Dendritic cell treated with granulocyte-macrophage colony-stimulating factor and Interleukin-4, amounts not matched to agents 40 ng/mL and 50 ng/mL, for 4 days (primary cell): ENCODE measurements around the gene GALNT10.
A peak's percentile ranks its signal among the peaks of the same experiment; 100 is the strongest.

Source experiments
- H3K27ac Mint-ChIP-seq: one replicate; pipeline ENCODE4 v1.8.0; 2022; ENCODE audit warnings: mild to moderate bottlenecking, mixed read lengths
- H3K27me3 Mint-ChIP-seq: one replicate; pipeline ENCODE4 v1.8.0; 2022; ENCODE audit warnings: mild to moderate bottlenecking, mixed read lengths
- H3K36me3 Mint-ChIP-seq: one replicate; pipeline ENCODE4 v1.8.0; 2022; ENCODE audit warnings: low read depth, mixed read lengths
- H3K4me1 Mint-ChIP-seq: one replicate; pipeline ENCODE4 v1.8.0; 2022; ENCODE audit warnings: low read depth, mixed read lengths
- H3K4me3 Mint-ChIP-seq: one replicate; pipeline ENCODE4 v1.8.0; 2022; ENCODE audit warnings: mild to moderate bottlenecking, moderate library complexity, mixed read lengths
- H3K9me3 Mint-ChIP-seq: one replicate; pipeline ENCODE4 v1.8.0; 2022; ENCODE audit warnings: mixed read lengths
- intact Hi-C: fragments of 100-400 bp; cut with micrococcal nuclease; formaldehyde crosslinking; loops from one replicate; pipeline ENCODE4 v1.15.0; 2022

Gene GALNT10

DNA sequence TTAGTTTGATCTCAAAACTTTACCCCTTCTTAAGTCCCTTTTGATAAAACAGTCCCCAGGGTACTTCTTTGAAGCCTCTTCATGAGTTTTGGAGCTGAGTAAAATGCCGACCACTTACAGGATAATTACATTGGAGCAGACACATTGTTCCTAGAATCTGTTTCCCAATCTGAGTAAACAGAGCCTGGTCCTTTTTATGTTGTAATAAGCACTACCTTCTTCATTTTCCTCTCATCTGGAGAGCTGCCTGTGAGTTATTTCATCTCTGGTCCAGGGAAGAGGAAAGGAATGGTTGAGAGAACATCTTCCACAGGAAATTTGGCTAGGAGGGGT lies 26.3 kb upstream of the GALNT10 start:
- Mint-ChIP-seq H3K9me3 (no peaks in the 10 kb centered on the region), H3K27ac (no peak overlapping the region), H3K4me1 (no peaks in the 10 kb centered on the region), H3K4me3 (no peak overlapping the region), H3K36me3 (no peaks in the 10 kb centered on the region), H3K27me3 (peaks cover 20% of the 10 kb centered on the region)
- intact Hi-C loops, result no loop called here

GRCh38 chr5:154165886-154166285 lies 24.6 kb upstream of the GALNT10 start:
- no peak overlapping the region for H3K4me3 Mint-ChIP-seq
- peaks cover 18% of the 10 kb centered on the region for H3K27me3 Mint-ChIP-seq
- no peaks in the 10 kb centered on the region for H3K9me3 Mint-ChIP-seq
- intact Hi-C loops, result no loop called here
- no peaks in the 10 kb centered on the region for H3K4me1 Mint-ChIP-seq
- no peaks in the 10 kb centered on the region for H3K36me3 Mint-ChIP-seq
- no peak overlapping the region for H3K27ac Mint-ChIP-seq

DNA sequence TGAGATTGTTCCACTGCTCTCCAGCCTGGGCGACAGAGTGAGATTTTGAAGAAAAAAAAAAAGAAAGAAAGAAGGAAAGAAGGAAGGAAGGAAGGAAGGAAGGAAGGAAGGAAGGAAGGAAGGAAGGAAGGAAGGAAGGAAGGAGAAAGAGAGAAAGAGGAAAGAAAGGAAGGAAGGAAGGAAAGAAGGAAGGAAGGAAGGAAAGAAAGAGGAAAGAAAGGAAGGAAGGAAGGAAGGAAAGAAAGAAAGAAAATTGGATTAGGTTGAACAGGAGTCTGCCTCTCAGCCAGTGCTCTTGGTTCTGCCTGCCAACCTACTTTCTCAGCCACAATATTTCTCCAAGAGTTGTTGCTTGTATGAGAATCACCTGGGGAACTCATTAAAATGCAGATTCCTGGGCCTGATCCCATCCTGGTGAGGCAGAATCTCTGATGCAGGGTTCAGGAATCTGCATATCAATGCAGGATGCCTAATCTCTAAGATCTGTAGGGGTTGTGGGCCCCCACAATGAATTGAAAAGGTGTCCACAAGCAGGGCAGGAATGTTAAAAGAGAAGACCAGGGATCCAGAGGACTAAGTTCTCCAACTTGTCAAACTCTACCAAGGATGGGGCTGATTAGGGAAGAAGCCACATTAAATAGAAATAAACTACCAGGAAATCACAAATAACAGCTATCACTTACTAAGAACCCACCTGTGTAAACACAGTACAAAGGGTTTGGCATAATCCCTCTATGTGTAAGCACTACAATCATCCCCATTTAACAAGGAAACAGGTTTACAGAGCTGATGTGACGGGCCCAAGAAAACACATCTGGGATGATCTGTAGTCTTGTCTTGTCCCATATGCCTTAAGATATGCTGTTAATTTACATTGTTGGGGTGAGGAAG lies 23.4 kb upstream of the GALNT10 start:
- no peaks in the 10 kb centered on the region for H3K36me3 Mint-ChIP-seq
- intact Hi-C loops, result no loop called here
- H3K27me3 Mint-ChIP-seq, result peaks cover 17% of the 10 kb centered on the region
- no peak overlapping the region for H3K4me3 Mint-ChIP-seq
- no peaks in the 10 kb centered on the region for H3K4me1 Mint-ChIP-seq
- H3K9me3 Mint-ChIP-seq, result no peaks in the 10 kb centered on the region
- H3K27ac Mint-ChIP-seq, result no peak overlapping the region

DNA sequence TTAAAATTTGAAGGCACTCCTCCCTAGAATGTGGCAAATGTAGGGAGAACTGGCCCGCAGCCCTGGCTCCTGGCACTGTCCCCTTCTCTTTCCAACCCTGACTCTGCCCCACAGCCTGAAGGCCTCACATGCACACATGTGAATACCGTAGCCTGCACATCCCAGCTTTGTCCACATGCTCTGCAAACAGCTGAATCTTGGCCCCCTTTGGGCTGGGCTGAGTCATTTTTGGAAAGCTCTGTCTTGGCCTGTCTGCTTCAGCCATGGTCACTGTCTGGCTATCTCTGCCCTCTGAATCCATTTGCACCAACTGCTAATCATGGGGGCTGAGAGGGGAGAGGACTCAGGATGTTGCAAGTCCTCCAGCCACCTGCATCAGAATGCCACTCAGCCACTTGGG lies 22.1 kb upstream of the GALNT10 start:
- Mint-ChIP-seq H3K36me3 (no peaks in the 10 kb centered on the region), H3K27me3 (peaks cover 11% of the 10 kb centered on the region), H3K4me1 (no peaks in the 10 kb centered on the region), H3K27ac (no peak overlapping the region), H3K4me3 (no peak overlapping the region), H3K9me3 (no peaks in the 10 kb centered on the region)
- intact Hi-C loops, result no loop called here

- Mint-ChIP-seq H3K27ac (no peak overlapping the region), H3K27me3 (peaks cover 2% of the 10 kb centered on the region), H3K9me3 (no peaks in the 10 kb centered on the region), H3K4me3 (no peak overlapping the region), H3K4me1 (no peaks in the 10 kb centered on the region), H3K36me3 (no peaks in the 10 kb centered on the region)
- intact Hi-C loops, result no loop called here
Observed at GRCh38 chr5:154172785-154173184, 17.7 kb upstream of the GALNT10 start.

- Mint-ChIP-seq H3K4me1 (no peaks in the 10 kb centered on the region), H3K36me3 (no peaks in the 10 kb centered on the region), H3K9me3 (no peaks in the 10 kb centered on the region), H3K4me3 (no peak overlapping the region), H3K27ac (no peak overlapping the region), H3K27me3 (peaks cover 5% of the 10 kb centered on the region)
- intact Hi-C loops, result no loop called here
Observed at GRCh38 chr5:154174091-154174490, 16.4 kb upstream of the GALNT10 start.

GRCh38 chr5:154176181-154176580 lies 14.4 kb upstream of the GALNT10 start:
- H3K27me3 Mint-ChIP-seq, result peaks cover 13% of the 10 kb centered on the region
- H3K4me1 Mint-ChIP-seq, result no peaks in the 10 kb centered on the region
- H3K4me3 Mint-ChIP-seq, result no peak overlapping the region
- no peaks in the 10 kb centered on the region for H3K9me3 Mint-ChIP-seq
- intact Hi-C loops, result no loop called here
- H3K27ac Mint-ChIP-seq, result no peak overlapping the region
- no peaks in the 10 kb centered on the region for H3K36me3 Mint-ChIP-seq

DNA sequence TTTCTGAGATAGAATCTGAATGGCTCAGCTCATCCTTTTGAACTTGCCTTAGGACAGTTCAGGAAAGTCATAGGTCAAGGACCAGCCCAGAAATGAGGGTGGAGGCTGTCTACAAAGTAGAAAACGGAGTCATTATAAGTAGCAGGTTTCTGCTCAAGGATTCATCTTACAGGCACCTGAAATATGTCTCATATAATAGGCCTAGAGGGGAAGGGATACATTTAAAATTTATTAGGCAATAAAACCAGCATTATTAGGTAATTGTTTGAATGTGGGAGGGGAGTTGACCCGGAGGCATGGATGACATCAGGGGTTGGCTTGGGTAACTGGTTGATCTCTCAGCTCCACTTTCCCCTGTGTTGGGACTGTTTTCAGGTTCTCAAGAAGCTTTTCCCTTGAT lies 11.9 kb upstream of the GALNT10 start:
- Mint-ChIP-seq H3K27ac (no peak overlapping the region), H3K36me3 (no peaks in the 10 kb centered on the region), H3K9me3 (no peaks in the 10 kb centered on the region), H3K4me1 (no peaks in the 10 kb centered on the region), H3K27me3 (peaks cover 18% of the 10 kb centered on the region), H3K4me3 (no peak overlapping the region)
- intact Hi-C loops, result no loop called here

GRCh38 chr5:154179846-154180710 lies 10.5 kb upstream of the GALNT10 start:
- no peaks in the 10 kb centered on the region for H3K36me3 Mint-ChIP-seq
- H3K27me3 Mint-ChIP-seq, result peaks cover 18% of the 10 kb centered on the region
- no peak overlapping the region for H3K4me3 Mint-ChIP-seq
- H3K9me3 Mint-ChIP-seq, result no peaks in the 10 kb centered on the region
- intact Hi-C loops, result loop anchor here (1.0 kb wide), 2 partner anchors 108 to 206 kb away; no protein-coding TSS in a partner anchor
- H3K27ac Mint-ChIP-seq, result no peak overlapping the region
- H3K4me1 Mint-ChIP-seq, result no peaks in the 10 kb centered on the region

DNA sequence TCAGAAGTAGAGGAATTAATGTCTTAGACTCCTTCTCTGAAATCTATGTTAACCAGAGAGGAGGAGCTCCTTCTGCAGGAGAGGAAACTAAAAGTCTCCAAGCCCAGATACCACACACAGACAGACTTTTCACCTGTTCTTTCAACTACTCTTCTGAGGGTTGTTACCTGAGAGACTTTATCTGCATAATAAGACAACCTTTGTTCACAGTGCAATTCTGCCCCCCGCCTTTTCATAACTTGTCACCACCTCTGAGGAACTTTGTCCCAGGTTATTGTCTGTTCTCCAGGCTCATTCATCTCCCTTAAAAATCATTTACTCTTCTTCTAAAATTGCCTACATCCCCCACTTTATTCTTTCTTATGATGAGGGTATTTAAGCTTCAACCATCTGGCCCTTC lies 9.4 kb upstream of the GALNT10 start:
- no peaks in the 10 kb centered on the region for H3K9me3 Mint-ChIP-seq
- H3K36me3 Mint-ChIP-seq, result no peaks in the 10 kb centered on the region
- no peaks in the 10 kb centered on the region for H3K4me1 Mint-ChIP-seq
- H3K27me3 Mint-ChIP-seq, result peaks cover 16% of the 10 kb centered on the region
- H3K4me3 Mint-ChIP-seq, result no peak overlapping the region
- no peak overlapping the region for H3K27ac Mint-ChIP-seq
- intact Hi-C loops, result no loop called here

DNA sequence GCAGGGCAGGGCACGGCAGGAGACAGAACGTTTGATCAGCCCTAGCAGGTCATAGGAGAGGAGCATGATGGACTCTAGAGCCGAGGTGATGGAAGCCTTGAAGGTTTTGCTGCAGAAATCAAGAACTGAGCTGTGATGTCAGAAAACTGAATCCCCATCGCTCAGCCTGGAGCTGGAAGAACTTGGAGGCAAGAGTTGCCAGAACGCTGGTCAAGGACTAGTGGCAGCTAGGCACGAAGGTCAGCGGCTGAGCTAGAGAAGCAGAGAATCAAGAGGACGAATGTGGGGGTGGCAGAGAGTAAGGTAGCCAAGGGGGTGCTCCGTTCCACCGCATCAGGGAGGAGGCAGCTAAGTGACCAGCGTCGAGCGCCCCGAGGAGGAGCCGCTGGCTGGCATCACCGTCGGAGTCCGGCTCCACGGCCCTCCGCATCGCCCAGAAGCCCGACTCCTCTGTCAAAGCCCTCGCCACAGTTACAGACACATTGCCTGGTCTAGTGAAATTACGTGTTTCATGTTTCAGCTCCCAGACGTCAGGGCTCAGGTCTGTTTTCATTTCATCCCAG lies 1.2 kb upstream of the GALNT10 start:
- peak overlapping the region; percentile 60 for H3K27ac Mint-ChIP-seq
- no peaks in the 10 kb centered on the region for H3K9me3 Mint-ChIP-seq
- H3K27me3 Mint-ChIP-seq, result peaks cover 28% of the 10 kb centered on the region
- H3K36me3 Mint-ChIP-seq, result peaks cover 5% of the 10 kb centered on the region
- intact Hi-C loops, result no loop called here
- peak overlapping the region; percentile 79 for H3K4me3 Mint-ChIP-seq
- H3K4me1 Mint-ChIP-seq, result peaks cover 37% of the 10 kb centered on the region

GRCh38 chr5:154189819-154190594 lies 526 bp upstream of the GALNT10 start:
- intact Hi-C loops, result loop anchor here (2.0 to 10.0 kb wide), 2 partner anchors 215 to 257 kb away; no protein-coding TSS in a partner anchor
- Mint-ChIP-seq H3K4me1 (peaks cover 37% of the 10 kb centered on the region), H3K27ac (peak overlapping the region; percentile 60)

GRCh38 chr5:154191467-154192261 lies 1.1 kb downstream of the GALNT10 start:
- Mint-ChIP-seq H3K9me3 (no peaks in the 10 kb centered on the region), H3K27me3 (peaks cover 27% of the 10 kb centered on the region), H3K4me3 (peak overlapping the region; percentile 95), H3K27ac (peak overlapping the region; percentile 84), H3K36me3 (peaks cover 21% of the 10 kb centered on the region), H3K4me1 (peaks cover 41% of the 10 kb centered on the region)
- intact Hi-C loops, result loop anchor here (2.0 to 10.0 kb wide), 2 partner anchors 213 to 255 kb away; no protein-coding TSS in a partner anchor

More at GRCh38 chr5:154189819-154190594, 526 bp upstream of the GALNT10 start:
- Mint-ChIP-seq H3K9me3 (no peaks in the 10 kb centered on the region), H3K36me3 (peaks cover 5% of the 10 kb centered on the region), H3K27me3 (peaks cover 28% of the 10 kb centered on the region), H3K4me3 (peak overlapping the region; percentile 79)
